ENCODE measurements around the gene SHF.

DNA sequence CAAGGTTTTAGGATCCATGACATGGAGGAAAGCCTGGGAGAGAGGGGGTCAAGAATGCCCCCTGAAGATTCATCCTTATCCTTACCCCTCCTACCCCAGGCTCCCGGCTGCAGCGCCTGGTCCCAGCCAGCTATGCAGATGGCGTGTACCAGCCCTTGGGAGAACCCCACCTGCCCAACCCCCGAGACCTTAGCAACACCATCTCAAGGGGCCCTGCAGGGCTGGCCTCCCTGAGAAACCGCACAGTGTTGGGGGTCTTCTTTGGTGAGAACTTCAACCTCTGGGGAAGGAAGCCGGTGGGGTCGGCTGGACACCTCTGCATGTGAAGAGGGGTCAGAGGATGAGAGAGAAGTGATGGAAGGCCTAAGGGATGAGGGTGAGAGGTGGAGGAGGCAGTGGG is 53.7 kb downstream of the SHF start:
- TF ChIP-seq, protein P1, sequence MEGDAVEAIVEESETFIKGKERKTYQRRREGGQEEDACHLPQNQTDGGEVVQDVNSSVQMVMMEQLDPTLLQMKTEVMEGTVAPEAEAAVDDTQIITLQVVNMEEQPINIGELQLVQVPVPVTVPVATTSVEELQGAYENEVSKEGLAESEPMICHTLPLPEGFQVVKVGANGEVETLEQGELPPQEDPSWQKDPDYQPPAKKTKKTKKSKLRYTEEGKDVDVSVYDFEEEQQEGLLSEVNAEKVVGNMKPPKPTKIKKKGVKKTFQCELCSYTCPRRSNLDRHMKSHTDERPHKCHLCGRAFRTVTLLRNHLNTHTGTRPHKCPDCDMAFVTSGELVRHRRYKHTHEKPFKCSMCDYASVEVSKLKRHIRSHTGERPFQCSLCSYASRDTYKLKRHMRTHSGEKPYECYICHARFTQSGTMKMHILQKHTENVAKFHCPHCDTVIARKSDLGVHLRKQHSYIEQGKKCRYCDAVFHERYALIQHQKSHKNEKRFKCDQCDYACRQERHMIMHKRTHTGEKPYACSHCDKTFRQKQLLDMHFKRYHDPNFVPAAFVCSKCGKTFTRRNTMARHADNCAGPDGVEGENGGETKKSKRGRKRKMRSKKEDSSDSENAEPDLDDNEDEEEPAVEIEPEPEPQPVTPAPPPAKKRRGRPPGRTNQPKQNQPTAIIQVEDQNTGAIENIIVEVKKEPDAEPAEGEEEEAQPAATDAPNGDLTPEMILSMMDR (IDR thresholded peaks at IDR 0.05; ENCODE audit: low read depth, low read length) = no peak
- TF ChIP-seq EZH2phosphoT487 (IDR thresholded peaks at IDR 0.05; ENCODE audit: low read depth) = no peak
